Measurements from ENCODE around the gene IPMK. TPM values are rescaled to one million over a fixed set of nuclear protein-coding genes. Genes with fewer than 3 reads are reported as not detected.

Gene IPMK
- total RNA-seq, 2 experiments from 2014 or later: 5.6 to 9.5 TPM

DNA sequence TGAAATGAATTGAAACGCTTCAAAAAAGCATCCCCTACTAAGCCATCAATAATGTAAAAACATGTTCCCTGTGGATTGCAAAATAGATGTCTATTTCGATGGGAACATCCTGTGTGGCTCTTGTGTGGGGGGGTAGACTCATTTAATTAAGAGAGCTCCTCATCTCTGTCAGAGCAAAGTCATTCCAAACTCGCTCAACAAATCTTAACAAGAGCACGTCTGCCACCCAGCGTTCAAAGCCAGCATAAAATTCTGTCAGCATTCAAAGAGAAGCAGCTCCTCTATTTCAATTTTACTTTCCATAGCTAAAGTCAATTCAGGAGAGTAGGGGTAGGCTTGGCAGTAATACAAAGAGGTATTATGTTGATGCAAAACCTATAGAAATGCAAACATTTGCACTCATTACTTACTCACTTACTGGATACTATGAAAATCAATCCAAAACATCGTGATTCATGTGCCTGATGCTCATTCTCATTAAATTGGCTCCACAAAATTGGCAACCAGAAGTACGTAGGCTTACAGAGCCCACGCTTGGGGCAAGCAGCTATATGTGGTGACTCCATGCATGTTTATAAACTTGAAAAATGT, 114.9 kb downstream of the IPMK start:
- DNase-seq (ENCODE audit: low spot score): peak; percentile 44
- TF ChIP-seq, protein P1, sequence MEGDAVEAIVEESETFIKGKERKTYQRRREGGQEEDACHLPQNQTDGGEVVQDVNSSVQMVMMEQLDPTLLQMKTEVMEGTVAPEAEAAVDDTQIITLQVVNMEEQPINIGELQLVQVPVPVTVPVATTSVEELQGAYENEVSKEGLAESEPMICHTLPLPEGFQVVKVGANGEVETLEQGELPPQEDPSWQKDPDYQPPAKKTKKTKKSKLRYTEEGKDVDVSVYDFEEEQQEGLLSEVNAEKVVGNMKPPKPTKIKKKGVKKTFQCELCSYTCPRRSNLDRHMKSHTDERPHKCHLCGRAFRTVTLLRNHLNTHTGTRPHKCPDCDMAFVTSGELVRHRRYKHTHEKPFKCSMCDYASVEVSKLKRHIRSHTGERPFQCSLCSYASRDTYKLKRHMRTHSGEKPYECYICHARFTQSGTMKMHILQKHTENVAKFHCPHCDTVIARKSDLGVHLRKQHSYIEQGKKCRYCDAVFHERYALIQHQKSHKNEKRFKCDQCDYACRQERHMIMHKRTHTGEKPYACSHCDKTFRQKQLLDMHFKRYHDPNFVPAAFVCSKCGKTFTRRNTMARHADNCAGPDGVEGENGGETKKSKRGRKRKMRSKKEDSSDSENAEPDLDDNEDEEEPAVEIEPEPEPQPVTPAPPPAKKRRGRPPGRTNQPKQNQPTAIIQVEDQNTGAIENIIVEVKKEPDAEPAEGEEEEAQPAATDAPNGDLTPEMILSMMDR (conservative IDR thresholded peaks at IDR 0.05; ENCODE audit: low read length): peak; percentile 79
- TF ChIP-seq EZH2phosphoT487 (IDR thresholded peaks at IDR 0.05; ENCODE audit: borderline replicate concordance, low read depth, low read length): no peak
- no peak overlapping the region for H3K4me2 ChIP-seq (ENCODE audit: low read length)
- H3K4me1 ChIP-seq (ENCODE audit: insufficient read depth, low read length, poor library complexity, severe bottlenecking): no peaks in the 10 kb centered on the region
- no peak overlapping the region for H3K4me3 ChIP-seq (ENCODE audit: low read depth, low read length, poor library complexity, severe bottlenecking)
- BruUV-seq (replicated peaks): no TSS peak
- ChIA-PET POLR2A (interaction anchor here (0.5 to 1.1 kb wide), 3 partner anchors 18 to 579 kb away, joined by 3 to 6 read pairs (median 4); no protein-coding TSS in a partner anchor), CTCF (ENCODE audit: unreplicated experiment) (no interaction called here)
- H3K9me2 ChIP-seq (ENCODE audit: insufficient read depth, low read length): no peaks in the 10 kb centered on the region
- H3K36me3 ChIP-seq (ENCODE audit: insufficient read depth, low read length): no peaks in the 10 kb centered on the region
- intact Hi-C loops (cut with micrococcal nuclease; ENCODE audit: unreplicated experiment): no loop called here
- no peak overlapping the region for H3K27ac ChIP-seq (ENCODE audit: low read depth, low read length, poor library complexity, severe bottlenecking)
- H4K20me1 ChIP-seq (ENCODE audit: insufficient read depth, low read length): no peaks in the 10 kb centered on the region
- H2AFZ ChIP-seq (ENCODE audit: low read length): no peak overlapping the region
- H3K9me3 ChIP-seq (ENCODE audit: low read length): no peaks in the 10 kb centered on the region
- H3K79me2 ChIP-seq (ENCODE audit: insufficient read depth, low read depth, low read length): no peaks in the 10 kb centered on the region

GRCh38 chr10:58150290-58150689, 117.4 kb downstream of the IPMK start:
- H3K4me3 ChIP-seq (ENCODE audit: low read depth, low read length, poor library complexity, severe bottlenecking): no peak overlapping the region
- no TSS peak for BruUV-seq (replicated peaks)
- CTCF ChIA-PET (ENCODE audit: unreplicated experiment): no interaction called here
- H3K27ac ChIP-seq (ENCODE audit: low read depth, low read length, poor library complexity, severe bottlenecking): no peak overlapping the region
- H3K36me3 ChIP-seq (ENCODE audit: insufficient read depth, low read length): no peaks in the 10 kb centered on the region
- intact Hi-C loops (cut with micrococcal nuclease; ENCODE audit: unreplicated experiment): no loop called here
- POLR2A ChIA-PET: no interaction called here
- no peak overlapping the region for H3K4me2 ChIP-seq (ENCODE audit: low read length)
- no peaks in the 10 kb centered on the region for H3K79me2 ChIP-seq (ENCODE audit: insufficient read depth, low read depth, low read length)
- no peak for TF ChIP-seq EZH2phosphoT487 (IDR thresholded peaks at IDR 0.05; ENCODE audit: borderline replicate concordance, low read depth, low read length)
- TF ChIP-seq, protein P1 (conservative IDR thresholded peaks at IDR 0.05; ENCODE audit: low read length): no peak
- H3K9me2 ChIP-seq (ENCODE audit: insufficient read depth, low read length): no peaks in the 10 kb centered on the region
- H3K9me3 ChIP-seq (ENCODE audit: low read length): no peaks in the 10 kb centered on the region
- DNase-seq (ENCODE audit: low spot score): no peak
- no peak overlapping the region for H2AFZ ChIP-seq (ENCODE audit: low read length)
- no peaks in the 10 kb centered on the region for H4K20me1 ChIP-seq (ENCODE audit: insufficient read depth, low read length)
- H3K4me1 ChIP-seq (ENCODE audit: insufficient read depth, low read length, poor library complexity, severe bottlenecking): no peaks in the 10 kb centered on the region

DNA sequence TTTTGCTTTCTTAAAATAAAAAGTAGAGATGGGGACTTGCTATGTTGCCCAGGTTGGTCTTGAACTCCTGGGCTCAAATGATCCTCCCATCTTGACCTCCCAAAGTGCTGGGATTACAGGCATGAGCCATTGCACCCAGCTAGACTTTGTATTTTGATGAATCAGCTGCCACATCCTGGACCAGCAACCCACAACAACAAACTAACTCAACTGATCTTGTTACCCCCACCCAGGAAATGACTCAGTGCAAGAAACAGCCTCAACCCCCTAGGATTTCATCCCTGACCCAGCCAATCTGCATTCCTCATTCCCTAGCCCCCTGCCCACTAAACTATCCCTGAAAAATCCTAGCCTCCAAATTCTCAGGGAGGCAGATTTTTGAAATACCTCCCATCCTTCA, 123.8 kb downstream of the IPMK start:
- no peaks in the 10 kb centered on the region for H3K36me3 ChIP-seq (ENCODE audit: insufficient read depth, low read length)
- no peak overlapping the region for H3K4me3 ChIP-seq (ENCODE audit: low read depth, low read length, poor library complexity, severe bottlenecking)
- H3K9me3 ChIP-seq (ENCODE audit: low read length): no peaks in the 10 kb centered on the region
- CTCF ChIA-PET (ENCODE audit: unreplicated experiment): no interaction called here
- DNase-seq (ENCODE audit: low spot score): no peak
- no peaks in the 10 kb centered on the region for H3K4me1 ChIP-seq (ENCODE audit: insufficient read depth, low read length, poor library complexity, severe bottlenecking)
- no peak overlapping the region for H3K27ac ChIP-seq (ENCODE audit: low read depth, low read length, poor library complexity, severe bottlenecking)
- TF ChIP-seq, protein P1 (conservative IDR thresholded peaks at IDR 0.05; ENCODE audit: low read length): no peak
- no peak for TF ChIP-seq EZH2phosphoT487 (IDR thresholded peaks at IDR 0.05; ENCODE audit: borderline replicate concordance, low read depth, low read length)
- H4K20me1 ChIP-seq (ENCODE audit: insufficient read depth, low read length): no peaks in the 10 kb centered on the region
- no peaks in the 10 kb centered on the region for H3K9me2 ChIP-seq (ENCODE audit: insufficient read depth, low read length)
- no peak overlapping the region for H3K4me2 ChIP-seq (ENCODE audit: low read length)
- POLR2A ChIA-PET: no interaction called here
- intact Hi-C loops (cut with micrococcal nuclease; ENCODE audit: unreplicated experiment): no loop called here
- H2AFZ ChIP-seq (ENCODE audit: low read length): no peak overlapping the region
- BruUV-seq (replicated peaks): no TSS peak
- H3K79me2 ChIP-seq (ENCODE audit: insufficient read depth, low read depth, low read length): no peaks in the 10 kb centered on the region
